HG03175 (cell line): ENCODE measurements around the gene WHRN.
A peak's percentile ranks its signal among the peaks of the same experiment; 100 is the strongest.

Source experiments
- ATAC-seq: cut with Tn5 transposase; IDR thresholded peaks from one replicate; pipeline ENCODE4 v1.9.1; 2021; ENCODE audit warnings: mild to moderate bottlenecking, moderate library complexity; ENCODE audit not compliant: unreplicated experiment

The WHRN gene

GRCh38 chr9:114369216-114370130, 135.8 kb downstream of the WHRN start:
- ATAC-seq = no peak

- no peak for ATAC-seq
Observed at GRCh38 chr9:114367772-114368569, 137.3 kb downstream of the WHRN start.

- no peak for ATAC-seq
Observed at GRCh38 chr9:114367366-114367765, 137.9 kb downstream of the WHRN start.

- peak; percentile 49 for ATAC-seq
Observed at GRCh38 chr9:114366334-114367128, 138.7 kb downstream of the WHRN start.

GRCh38 chr9:114365194-114365593, 140.1 kb downstream of the WHRN start:
- ATAC-seq = no peak

GRCh38 chr9:114364134-114365041, 140.9 kb downstream of the WHRN start:
- ATAC-seq = no peak

- no peak for ATAC-seq
Observed at GRCh38 chr9:114363424-114363823, 141.8 kb downstream of the WHRN start.

- no peak for ATAC-seq
Observed at GRCh38 chr9:114362394-114362793, 142.9 kb downstream of the WHRN start.

- ATAC-seq = no peak
Observed at GRCh38 chr9:114361542-114361941, 143.7 kb downstream of the WHRN start.

GRCh38 chr9:114359801-114360200, 145.5 kb downstream of the WHRN start:
- ATAC-seq = no peak

- no peak for ATAC-seq
Observed at GRCh38 chr9:114357911-114358328, 147.4 kb downstream of the WHRN start.

- no peak for ATAC-seq
Observed at GRCh38 chr9:114357360-114357759, 147.9 kb downstream of the WHRN start.

GRCh38 chr9:114356792-114357191, 148.5 kb downstream of the WHRN start:
- ATAC-seq = no peak

GRCh38 chr9:114355821-114356220, 149.5 kb downstream of the WHRN start:
- ATAC-seq = no peak
